ENCODE measurements around the gene GRM5. TPM values are rescaled to one million over a fixed set of nuclear protein-coding genes. Genes with fewer than 3 reads are reported as not detected.

Gene GRM5
- total RNA-seq, 1 experiment from 2014 or later: 0.03 TPM

DNA sequence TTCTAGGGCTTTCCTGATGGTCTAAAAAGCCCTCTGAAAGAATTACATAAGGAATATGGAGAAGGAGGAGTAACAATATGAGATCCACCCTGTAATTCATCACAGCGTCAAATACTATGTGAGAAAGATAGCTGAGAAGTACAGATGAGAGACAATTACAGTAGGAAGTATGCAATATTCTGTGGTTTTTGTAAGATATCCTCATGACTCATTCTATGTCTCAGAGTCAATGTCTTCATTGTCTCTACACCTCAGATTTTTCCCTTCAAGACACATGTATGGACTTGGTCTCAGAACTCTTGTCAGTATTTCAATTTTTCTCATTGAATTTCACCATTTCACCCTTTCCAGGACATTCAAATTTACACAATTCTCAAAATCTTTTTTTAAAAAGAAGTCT is 385.0 kb downstream of the GRM5 start:
- no peaks in the 10 kb centered on the region for H3K36me3 ChIP-seq (ENCODE audit: control insufficient read depth, insufficient read depth, low read length)
- ATAC-seq (no peak), DNase-seq (ENCODE audit: low read depth, low spot score) (no peak)
- ChIA-PET CTCF (no interaction called here), POLR2A (no interaction called here)
- no peaks in the 10 kb centered on the region for H3K4me1 ChIP-seq (ENCODE audit: control insufficient read depth, insufficient read depth, low read length)
- no peaks in the 10 kb centered on the region for H3K9me3 ChIP-seq (ENCODE audit: control insufficient read depth, insufficient read depth, low read depth, low read length)
- in situ Hi-C loops (cut with HindIII; ENCODE audit: low pct_unique_long_range_greater_than_20kb, low sequenced_read_pairs): no loop called here
- TF ChIP-seq TCF7L2 (IDR thresholded peaks at IDR 0.05; ENCODE audit: low read depth, low read length) (no peak), SIN3A (IDR thresholded peaks at IDR 0.05; ENCODE audit: borderline replicate concordance, insufficient read depth, low read depth, low read length) (no peak)
- BruUV-seq (replicated peaks): no TSS peak
- no peak overlapping the region for H3K4me3 ChIP-seq (ENCODE audit: low read depth in 2 of 2, low read length in 2 of 2)
- H3K27me3 ChIP-seq (ENCODE audit: control insufficient read depth, insufficient read depth, low read length): no peaks in the 10 kb centered on the region
- no peak overlapping the region for H3K27ac ChIP-seq (ENCODE audit: low read length)
- intact Hi-C loops (cut with micrococcal nuclease; ENCODE audit: unreplicated experiment): no loop called here

DNA sequence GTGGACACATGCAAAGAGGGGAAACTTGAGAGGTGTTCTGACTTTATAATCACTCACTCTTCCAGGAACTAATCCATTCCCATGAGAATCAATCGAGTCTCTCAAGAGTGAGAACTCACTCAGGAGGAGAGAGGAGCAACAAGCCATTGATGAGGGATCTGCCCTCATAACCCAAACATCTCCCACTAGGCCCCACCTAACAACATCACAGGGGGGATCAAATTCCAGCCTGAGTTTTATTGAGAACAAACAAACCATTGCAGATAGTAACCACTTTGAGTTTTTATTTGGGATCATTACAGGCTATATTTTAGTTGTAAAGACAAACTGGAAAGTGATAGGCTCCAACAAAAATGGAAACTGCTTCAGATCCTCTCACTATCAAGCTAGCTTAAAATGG is 399.4 kb downstream of the GRM5 start:
- in situ Hi-C loops (cut with HindIII; ENCODE audit: low pct_unique_long_range_greater_than_20kb, low sequenced_read_pairs) (no loop called here), intact Hi-C loops (cut with micrococcal nuclease; ENCODE audit: unreplicated experiment) (no loop called here)
- Histone ChIP-seq H3K27ac (ENCODE audit: low read length) (no peak overlapping the region), H3K36me3 (ENCODE audit: control insufficient read depth, insufficient read depth, low read length) (no peaks in the 10 kb centered on the region), H3K27me3 (ENCODE audit: control insufficient read depth, insufficient read depth, low read length) (no peaks in the 10 kb centered on the region), H3K4me3 (ENCODE audit: low read depth in 2 of 2, low read length in 2 of 2) (no peak overlapping the region), H3K4me1 (ENCODE audit: control insufficient read depth, insufficient read depth, low read length) (no peaks in the 10 kb centered on the region), H3K9me3 (ENCODE audit: control insufficient read depth, insufficient read depth, low read depth, low read length) (no peaks in the 10 kb centered on the region; the same call in 1 of the 2 replicates)
- ChIA-PET POLR2A (no interaction called here), CTCF (interaction anchor here (0.7 kb wide), 1 partner anchor 83 kb away, joined by 7 read pairs; no protein-coding TSS in a partner anchor)
- no peak for ATAC-seq
- no peak for TF ChIP-seq REST (IDR thresholded peaks at IDR 0.05; ENCODE audit: insufficient read depth in 1 of 2, low read depth in 2 of 2, low read length in 1 of 2)
- TF ChIP-seq SIN3A (IDR thresholded peaks at IDR 0.05; ENCODE audit: borderline replicate concordance, insufficient read depth, low read depth, low read length): no peak
- no peak for TF ChIP-seq TCF7L2 (IDR thresholded peaks at IDR 0.05; ENCODE audit: low read depth, low read length)
- TF ChIP-seq, protein P1, sequence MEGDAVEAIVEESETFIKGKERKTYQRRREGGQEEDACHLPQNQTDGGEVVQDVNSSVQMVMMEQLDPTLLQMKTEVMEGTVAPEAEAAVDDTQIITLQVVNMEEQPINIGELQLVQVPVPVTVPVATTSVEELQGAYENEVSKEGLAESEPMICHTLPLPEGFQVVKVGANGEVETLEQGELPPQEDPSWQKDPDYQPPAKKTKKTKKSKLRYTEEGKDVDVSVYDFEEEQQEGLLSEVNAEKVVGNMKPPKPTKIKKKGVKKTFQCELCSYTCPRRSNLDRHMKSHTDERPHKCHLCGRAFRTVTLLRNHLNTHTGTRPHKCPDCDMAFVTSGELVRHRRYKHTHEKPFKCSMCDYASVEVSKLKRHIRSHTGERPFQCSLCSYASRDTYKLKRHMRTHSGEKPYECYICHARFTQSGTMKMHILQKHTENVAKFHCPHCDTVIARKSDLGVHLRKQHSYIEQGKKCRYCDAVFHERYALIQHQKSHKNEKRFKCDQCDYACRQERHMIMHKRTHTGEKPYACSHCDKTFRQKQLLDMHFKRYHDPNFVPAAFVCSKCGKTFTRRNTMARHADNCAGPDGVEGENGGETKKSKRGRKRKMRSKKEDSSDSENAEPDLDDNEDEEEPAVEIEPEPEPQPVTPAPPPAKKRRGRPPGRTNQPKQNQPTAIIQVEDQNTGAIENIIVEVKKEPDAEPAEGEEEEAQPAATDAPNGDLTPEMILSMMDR (IDR thresholded peaks at IDR 0.05): no peak
- TF ChIP-seq POLR2AphosphoS5 (IDR thresholded peaks at IDR 0.05; ENCODE audit: low read depth, low read length): no peak
- no peak for DNase-seq (ENCODE audit: low read depth, low spot score)
- no TSS peak for BruUV-seq (replicated peaks)

DNA sequence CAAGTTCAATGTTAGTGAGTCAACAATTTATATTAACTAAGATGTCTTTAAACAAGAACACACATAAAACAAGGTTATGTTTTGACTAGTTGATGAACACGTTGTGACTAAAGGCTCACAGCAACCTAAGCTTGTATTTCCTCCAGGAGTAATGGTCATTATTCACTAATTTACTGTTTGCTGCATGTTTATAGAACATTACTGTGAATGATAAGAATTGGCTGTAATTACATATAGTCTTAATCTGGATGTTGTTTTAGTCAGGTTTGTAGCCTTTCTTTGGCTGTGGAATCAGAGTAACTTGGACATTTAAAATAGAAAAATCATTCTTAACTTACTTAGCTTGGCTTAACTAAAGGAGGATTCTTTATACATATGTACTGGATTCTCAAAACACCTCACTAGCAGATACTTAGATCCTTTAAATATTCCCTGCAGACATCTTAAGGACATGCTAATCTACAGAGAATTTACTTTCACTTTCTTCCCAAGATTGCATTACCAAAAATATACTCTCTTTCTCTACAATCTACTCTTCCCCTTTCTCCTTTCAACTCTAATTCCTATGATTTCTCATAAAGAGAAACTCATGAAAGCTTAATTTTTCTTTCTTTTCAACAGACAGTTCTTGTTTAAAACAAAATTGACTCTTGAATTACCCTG is 408.6 kb downstream of the GRM5 start:
- DNase-seq (ENCODE audit: low read depth, low spot score) (no peak), ATAC-seq (no peak)
- ChIA-PET POLR2A (interaction anchor here (0.6 kb wide), 1 partner anchor 1671 kb away, joined by 9 read pairs; no protein-coding TSS in a partner anchor), CTCF (no interaction called here)
- no peak overlapping the region for H3K27ac ChIP-seq (ENCODE audit: low read length)
- TF ChIP-seq TCF7L2 (IDR thresholded peaks at IDR 0.05; ENCODE audit: low read depth, low read length) (no peak), POLR2AphosphoS5 (IDR thresholded peaks at IDR 0.05; ENCODE audit: low read depth, low read length) (no peak), REST (IDR thresholded peaks at IDR 0.05; ENCODE audit: insufficient read depth in 1 of 2, low read depth in 2 of 2, low read length in 1 of 2) (no peak), SIN3A (IDR thresholded peaks at IDR 0.05; ENCODE audit: borderline replicate concordance, insufficient read depth, low read depth, low read length) (no peak)
- TF ChIP-seq, protein P1 (IDR thresholded peaks at IDR 0.05): no peak
- intact Hi-C loops (cut with micrococcal nuclease; ENCODE audit: unreplicated experiment): no loop called here
- no TSS peak for BruUV-seq (replicated peaks)
- H3K9me3 ChIP-seq (ENCODE audit: control insufficient read depth, insufficient read depth, low read depth, low read length): no peaks in the 10 kb centered on the region
- no peaks in the 10 kb centered on the region for H3K4me1 ChIP-seq (ENCODE audit: control insufficient read depth, insufficient read depth, low read length)
- no peaks in the 10 kb centered on the region for H3K27me3 ChIP-seq (ENCODE audit: control insufficient read depth, insufficient read depth, low read length)
- H3K4me3 ChIP-seq (ENCODE audit: low read depth in 2 of 2, low read length in 2 of 2): no peak overlapping the region
- in situ Hi-C loops (cut with HindIII; ENCODE audit: low pct_unique_long_range_greater_than_20kb, low sequenced_read_pairs): no loop called here
- H3K36me3 ChIP-seq (ENCODE audit: control insufficient read depth, insufficient read depth, low read length): no peaks in the 10 kb centered on the region

All from Panc1 (cell line).